GM18511 (cell line): ENCODE data around the gene DAO.

Experiments used
- ATAC-seq: cut with Tn5 transposase; IDR thresholded peaks from one replicate; pipeline ENCODE4 v1.9.1; 2021; ENCODE audit warnings: mild to moderate bottlenecking, moderate library complexity; ENCODE audit not compliant: unreplicated experiment

The DAO gene

GRCh38 chr12:108916336-108916735, 36.4 kb downstream of the DAO start:
- ATAC-seq = no peak

DNA sequence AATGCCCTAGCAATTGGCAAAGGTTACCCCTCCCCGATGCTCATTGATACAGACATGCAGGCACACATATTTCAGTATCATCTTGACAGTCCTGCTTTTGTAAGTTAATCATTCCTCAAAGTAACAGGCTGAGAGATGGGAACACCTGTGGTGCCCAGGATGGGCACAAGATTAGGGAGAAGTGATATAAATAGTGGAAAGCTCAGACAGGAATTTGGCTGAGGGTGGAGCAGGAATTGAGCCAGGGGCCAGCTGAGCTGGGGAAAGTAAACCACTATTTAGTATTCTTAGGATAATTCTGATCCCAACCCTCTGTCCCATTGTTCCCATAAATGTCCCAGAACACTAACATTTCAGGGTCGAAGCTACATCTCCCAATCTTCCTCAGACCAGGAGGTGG, 38.3 kb downstream of the DAO start:
- ATAC-seq = no peak

- ATAC-seq = no peak
These were observed 39.2 kb downstream of the DAO start for GRCh38 chr12:108918960-108919642.

DNA sequence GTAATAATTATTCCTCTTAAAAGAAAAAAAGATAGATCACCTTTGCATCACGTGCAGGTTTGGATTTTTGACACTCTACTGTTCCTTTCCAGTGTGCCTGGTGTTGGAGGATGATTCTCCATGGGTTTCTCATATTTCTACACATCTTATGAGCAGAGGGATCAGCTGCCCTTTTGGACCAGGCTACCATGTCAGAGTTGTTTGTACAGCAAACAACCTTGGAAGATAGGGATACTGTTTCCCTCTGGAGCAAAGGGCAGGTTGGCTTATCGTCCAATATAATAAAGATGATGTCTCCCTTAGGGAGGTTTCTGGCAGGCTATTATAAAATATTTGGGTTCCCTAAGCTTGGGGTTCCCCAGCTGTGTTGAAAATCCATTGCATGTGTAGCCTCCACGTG, 42.1 kb downstream of the DAO start:
- ATAC-seq = no peak

DNA sequence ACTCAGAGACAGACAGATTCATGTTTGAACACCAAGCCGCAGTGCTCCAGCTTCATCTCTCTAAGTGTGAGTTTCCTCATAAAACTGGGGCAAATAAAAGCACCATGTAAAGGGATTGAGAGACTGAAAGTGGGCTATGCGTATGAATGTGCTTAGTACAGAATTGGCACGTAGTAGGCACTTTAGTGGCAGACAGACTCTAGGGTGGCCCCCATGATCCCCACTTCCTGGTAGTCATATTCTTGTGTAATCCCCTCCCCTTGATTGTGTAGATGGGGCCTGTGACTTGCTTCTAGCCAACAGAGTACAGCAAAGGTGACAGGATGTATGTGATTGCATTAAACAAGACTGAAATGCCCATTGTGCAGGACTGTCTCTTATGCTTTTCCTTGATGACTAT, 43.0 kb downstream of the DAO start:
- no peak for ATAC-seq

GRCh38 chr12:108928695-108929094, 48.8 kb downstream of the DAO start:
- no peak for ATAC-seq

DNA sequence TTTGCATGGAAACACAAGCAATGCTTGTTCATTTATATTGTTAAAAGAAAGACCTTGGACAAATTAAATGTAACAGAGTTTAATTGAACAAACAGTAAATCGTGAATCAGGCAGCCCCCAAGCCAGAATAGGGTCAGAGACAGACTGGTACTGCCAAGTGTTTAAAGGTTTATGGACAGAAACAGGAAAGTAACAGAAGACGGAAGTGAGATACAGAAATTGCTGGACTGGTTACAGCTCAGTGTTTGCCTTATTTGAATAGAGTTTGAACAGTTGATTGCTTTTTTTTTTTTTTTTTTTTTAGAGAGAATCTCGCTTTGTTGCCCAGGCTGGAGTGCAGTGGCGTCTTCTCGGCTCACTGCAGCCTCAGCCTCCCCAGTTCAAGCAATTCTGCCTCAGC, 50.3 kb downstream of the DAO start:
- no peak for ATAC-seq

GRCh38 chr12:108930756-108931155, 50.9 kb downstream of the DAO start:
- ATAC-seq = no peak

DNA sequence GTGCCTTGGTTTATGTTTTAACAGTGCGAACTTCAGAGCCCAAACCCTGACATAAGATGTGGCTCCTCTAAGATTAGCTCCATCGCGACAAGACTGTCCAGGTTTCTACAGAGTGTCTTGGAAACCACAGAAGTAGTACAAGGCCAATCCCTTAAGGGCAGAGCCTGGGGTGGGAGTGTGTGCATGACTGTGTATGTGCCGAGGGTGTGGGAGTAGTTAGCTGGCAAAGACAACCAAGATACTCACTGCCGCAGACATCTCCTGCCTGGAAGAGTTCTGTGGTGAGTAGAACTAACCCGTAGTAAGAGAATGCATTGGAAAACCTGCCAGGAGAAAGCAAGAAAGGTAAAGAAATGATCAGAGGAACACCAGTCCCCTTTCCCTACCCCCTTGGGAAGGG, 54.1 kb downstream of the DAO start:
- no peak for ATAC-seq

DNA sequence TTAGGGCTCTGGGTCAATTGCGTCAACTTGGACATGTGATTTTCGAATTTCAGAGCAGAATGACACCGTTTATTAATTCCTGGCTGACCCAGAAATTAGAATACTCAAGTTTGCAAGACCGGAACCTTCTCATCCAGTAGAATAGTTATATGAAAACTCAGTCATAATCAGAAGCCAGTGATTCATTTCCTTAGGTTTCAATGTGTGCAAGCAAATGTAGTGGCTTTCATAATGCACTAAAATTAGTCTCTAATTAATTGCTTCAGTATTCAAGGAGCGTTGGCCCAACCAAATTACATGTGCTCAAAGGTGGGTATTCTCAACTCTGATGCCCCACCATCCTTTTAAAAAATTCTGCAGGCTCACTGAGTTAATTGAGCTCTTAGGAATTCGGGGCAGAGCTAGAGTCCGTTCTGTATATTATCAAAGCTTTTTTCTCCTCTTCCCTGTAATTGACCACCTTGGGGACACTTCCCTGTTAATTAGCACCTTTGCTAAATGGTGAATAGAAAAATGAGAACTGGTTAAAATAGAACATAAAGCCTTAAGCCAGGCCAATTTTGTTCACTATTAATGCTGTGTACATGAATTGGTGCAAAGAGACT, 55.4 kb downstream of the DAO start:
- no peak for ATAC-seq

DNA sequence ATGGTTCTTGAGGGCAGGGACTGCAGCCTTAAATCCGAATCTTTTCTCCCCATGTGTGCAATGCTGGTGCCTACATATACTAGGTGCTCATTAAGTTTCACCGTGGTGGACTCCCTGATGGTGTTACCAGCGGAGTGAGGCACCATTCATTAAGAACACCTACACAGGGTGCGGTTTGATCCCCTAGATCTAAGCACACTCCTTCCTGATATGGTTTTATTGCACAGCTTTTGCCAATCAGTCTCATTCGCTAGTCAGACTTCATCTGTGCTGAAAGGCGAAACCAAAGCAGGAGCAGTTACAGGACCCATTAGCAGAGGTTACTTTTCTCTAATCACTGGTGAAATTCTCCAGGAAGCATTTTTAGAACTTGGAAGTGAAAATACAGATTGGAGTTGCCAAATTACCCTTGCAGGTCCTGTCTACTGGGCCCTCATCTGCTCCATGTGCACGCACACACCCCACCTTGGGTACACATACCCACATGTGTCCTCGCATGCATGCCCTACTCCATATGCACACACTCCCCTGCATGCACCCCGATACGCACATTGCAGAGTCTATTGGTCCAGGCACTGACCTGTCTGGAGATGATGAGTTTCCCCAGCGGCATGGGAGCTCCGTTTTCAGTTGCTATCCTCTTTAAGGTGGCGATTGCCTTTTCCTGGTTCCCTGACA, 58.5 kb downstream of the DAO start:
- ATAC-seq = no peak

- peak; percentile 52 for ATAC-seq
These were observed 59.7 kb downstream of the DAO start for GRCh38 chr12:108939594-108939993.

GRCh38 chr12:108940138-108940537, 60.2 kb downstream of the DAO start:
- no peak for ATAC-seq

GRCh38 chr12:108947097-108947496, 67.2 kb downstream of the DAO start:
- ATAC-seq = no peak

- ATAC-seq = no peak
These were observed 68.5 kb downstream of the DAO start for GRCh38 chr12:108948367-108948766.

DNA sequence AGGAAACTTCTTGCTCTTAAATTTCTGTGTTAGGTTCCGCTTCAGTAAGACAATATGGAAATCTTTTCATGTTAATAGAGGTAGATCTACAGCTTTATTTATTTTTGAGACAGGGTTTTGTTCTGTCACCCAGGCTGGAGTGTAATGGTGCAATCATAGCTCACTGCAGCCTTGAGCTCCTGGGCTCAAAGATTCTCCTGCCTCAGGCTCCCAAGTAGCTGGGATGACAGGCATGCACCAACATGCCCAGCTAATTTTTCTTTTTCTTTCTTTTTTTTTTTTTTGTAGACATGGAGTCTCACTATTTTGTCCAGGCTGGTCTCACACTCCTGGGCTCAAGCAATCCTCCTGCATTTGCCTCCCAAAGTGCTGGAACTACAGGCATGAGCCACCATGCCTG, 70.1 kb downstream of the DAO start:
- ATAC-seq = no peak
